ENCODE results near the gene DDX41.

DDX41 gene

DNA sequence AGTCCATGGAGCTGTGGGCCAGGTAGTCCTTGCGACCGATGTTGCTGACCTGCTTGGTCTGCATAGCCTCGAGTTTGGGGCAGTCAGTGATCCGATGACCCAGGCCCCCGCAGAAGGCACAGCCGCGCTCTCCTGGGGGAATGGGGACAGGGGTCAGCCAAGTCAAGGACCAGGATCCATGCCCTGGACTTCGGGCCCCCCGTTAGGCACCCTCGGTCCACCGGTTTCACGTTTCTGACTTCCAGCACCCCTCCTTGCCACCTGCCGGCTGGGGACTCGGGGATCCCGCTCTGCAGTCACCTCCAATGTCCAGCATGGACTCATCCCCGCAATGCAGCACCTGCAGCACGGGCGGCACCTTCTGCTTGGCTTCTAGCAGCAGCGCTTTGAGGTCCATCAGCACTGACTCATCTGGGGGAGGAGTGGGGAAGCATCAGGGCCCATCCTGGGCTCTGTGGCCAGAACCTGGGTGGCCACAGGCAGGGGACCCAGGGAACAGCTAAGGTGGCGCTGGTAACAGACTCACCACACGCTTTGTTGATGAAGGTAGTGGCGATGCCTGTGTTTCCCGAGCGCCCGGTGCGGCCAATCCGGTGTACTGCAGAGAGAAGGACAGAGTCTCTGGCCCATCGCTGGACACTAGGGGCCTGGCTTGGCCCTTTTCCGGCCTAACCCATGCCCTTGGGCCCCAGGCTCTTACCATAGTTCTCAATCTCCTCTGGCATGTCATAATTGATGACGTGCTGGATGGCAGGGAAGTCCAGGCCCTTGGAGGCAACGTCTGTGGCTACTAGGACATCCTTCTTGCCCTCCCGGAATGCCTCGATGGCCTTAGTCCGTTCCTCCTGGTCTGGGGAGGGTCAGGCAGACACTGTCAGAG is 4.7 kb downstream of the DDX41 start:
- TF ChIP-seq, protein P1, sequence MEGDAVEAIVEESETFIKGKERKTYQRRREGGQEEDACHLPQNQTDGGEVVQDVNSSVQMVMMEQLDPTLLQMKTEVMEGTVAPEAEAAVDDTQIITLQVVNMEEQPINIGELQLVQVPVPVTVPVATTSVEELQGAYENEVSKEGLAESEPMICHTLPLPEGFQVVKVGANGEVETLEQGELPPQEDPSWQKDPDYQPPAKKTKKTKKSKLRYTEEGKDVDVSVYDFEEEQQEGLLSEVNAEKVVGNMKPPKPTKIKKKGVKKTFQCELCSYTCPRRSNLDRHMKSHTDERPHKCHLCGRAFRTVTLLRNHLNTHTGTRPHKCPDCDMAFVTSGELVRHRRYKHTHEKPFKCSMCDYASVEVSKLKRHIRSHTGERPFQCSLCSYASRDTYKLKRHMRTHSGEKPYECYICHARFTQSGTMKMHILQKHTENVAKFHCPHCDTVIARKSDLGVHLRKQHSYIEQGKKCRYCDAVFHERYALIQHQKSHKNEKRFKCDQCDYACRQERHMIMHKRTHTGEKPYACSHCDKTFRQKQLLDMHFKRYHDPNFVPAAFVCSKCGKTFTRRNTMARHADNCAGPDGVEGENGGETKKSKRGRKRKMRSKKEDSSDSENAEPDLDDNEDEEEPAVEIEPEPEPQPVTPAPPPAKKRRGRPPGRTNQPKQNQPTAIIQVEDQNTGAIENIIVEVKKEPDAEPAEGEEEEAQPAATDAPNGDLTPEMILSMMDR (IDR thresholded peaks at IDR 0.05; ENCODE audit: low read depth, low read length): no peak
- DNase-seq (ENCODE audit: extremely low read depth, low read depth): no peak

DNA sequence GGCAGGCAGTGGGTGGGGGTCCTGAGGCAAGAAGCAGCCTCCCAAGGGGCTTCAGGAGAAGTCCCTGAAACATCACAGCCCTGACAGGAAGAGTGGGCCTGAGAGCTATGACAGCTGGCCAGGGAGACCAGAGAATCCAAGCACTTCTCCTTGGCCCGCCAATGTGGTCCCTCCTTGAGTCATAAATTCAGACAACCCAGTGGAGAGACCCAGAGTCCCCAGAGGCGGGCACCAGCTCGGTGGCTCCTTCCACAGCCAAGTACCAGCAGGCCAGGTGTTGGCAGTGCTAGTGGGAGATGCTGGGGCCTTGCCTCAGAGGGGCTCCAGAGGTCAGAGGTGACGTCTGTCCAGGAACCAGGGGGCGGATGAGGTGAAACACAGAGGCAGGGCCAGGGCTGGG is 5.6 kb downstream of the DDX41 start:
- TF ChIP-seq, protein P1 (IDR thresholded peaks at IDR 0.05; ENCODE audit: low read depth, low read length): no peak
- DNase-seq (ENCODE audit: extremely low read depth, low read depth): no peak

DNA sequence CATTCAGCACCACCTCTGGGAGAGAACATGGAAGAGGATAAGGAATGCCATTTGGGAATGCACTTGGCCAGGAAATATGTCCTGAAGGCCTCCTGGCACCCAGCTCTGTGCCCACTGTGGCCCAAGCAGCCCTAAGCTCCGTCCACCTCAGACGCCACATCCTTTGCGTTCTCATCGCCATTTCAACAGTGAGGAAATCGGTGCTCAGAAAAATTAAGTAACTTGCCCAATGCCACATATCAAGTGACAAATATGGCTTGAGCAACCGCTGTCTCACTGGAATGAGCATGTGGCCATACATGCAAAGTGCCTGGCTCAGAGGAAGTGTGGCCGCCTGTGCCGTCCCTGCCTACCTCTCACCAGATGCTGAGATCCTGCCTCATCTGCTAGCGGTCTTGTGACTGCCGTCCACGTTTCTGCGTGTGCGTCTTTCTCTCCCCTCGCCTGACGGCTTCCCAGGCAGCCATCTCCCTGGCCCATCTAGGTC is 6.2 kb downstream of the DDX41 start:
- TF ChIP-seq, protein P1 (IDR thresholded peaks at IDR 0.05; ENCODE audit: low read depth, low read length): no peak
- DNase-seq (ENCODE audit: extremely low read depth, low read depth): no peak

DNA sequence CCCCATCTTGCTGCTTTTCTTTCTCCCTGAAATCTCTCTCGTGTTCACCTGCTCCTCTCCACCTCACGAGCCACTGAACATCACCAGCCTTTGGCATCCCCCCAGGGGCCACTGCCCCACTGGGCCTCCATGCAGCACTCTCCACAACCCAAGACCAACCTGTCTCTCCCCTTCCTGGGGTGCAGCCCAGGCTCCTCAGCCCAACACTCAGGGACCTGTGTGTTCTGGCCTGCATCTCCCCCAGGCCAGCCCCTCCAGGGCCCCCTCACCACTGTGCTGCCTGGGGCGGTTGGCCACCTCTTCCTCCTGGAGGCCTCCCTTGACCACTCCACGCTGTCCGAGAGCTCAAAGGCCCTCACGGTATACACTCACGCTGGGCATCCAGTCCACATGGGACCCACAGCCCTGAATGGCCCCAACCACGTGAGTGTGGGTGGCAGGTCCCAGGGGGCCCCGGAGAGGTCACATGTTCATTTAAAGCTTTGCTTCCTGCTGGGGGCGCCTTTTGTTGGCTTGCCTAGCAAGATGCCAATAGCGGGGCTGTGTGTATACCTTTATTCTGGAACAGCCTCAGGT is 6.7 kb downstream of the DDX41 start:
- no peak for DNase-seq (ENCODE audit: extremely low read depth, low read depth)
- TF ChIP-seq, protein P1 (IDR thresholded peaks at IDR 0.05; ENCODE audit: low read depth, low read length): no peak

DNA sequence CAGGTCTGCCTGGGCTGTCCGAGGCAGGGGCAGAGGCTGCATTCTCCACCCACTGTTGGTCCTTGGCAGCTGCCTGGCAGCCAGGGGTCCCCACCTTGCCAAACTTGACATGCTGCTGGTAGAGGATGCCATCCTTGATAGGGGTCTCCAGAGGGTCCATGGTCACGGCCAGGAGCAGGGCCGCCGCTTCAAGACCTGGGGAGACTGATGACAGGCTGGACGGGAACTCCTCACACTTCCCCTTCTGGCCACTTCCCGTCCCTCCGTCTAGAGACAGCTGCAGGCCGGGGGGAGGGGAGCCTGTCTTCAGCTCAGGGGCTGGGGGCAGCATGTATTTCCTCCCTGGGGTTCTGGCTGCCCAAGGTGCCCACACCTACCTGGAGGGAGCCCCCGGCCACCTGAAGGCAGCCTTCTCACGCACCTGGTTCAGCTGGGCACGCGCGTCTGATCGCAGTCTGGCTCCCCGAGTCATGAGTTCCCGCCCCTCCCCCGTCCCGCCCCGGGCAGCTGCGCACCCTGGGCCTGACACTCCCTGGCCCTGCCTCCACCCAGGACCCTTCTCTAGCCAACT is 7.3 kb downstream of the DDX41 start, which contains the start of gene DOK3:
TSS of gene DOK3 (minus strand) at position 446 of the 571 bp plus-strand sequence. CDS start at position 160, 286 bp downstream.
- no peak for DNase-seq (ENCODE audit: extremely low read depth, low read depth)

DNA sequence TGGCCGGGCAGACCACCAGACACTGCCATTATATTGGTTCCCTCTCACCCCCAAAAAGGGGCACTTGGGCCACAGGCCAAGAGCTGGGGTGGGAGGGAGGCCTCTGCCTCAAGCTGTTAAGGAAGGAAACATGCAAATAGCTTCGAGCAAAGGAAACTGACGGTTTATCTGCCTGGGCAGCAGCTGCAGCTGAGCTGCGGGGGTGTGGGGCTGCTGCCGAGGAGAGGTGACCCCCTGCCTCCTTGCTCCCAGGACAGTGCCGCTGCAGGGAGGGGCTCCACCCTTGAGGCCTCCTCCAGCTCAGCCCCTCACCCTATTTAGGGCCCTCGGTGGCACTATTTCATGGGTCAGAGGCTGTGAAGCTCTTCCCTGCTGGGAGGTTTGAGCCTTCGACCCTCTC is 7.9 kb downstream of the DDX41 start:
- TF ChIP-seq, protein P1 (IDR thresholded peaks at IDR 0.05; ENCODE audit: low read depth, low read length): no peak
- no peak for DNase-seq (ENCODE audit: extremely low read depth, low read depth)

More for the DNA sequence above, 7.3 kb downstream of the DDX41 start, which contains the start of gene DOK3:
- TF ChIP-seq, protein P1 (IDR thresholded peaks at IDR 0.05; ENCODE audit: low read depth, low read length): no peak

DNA sequence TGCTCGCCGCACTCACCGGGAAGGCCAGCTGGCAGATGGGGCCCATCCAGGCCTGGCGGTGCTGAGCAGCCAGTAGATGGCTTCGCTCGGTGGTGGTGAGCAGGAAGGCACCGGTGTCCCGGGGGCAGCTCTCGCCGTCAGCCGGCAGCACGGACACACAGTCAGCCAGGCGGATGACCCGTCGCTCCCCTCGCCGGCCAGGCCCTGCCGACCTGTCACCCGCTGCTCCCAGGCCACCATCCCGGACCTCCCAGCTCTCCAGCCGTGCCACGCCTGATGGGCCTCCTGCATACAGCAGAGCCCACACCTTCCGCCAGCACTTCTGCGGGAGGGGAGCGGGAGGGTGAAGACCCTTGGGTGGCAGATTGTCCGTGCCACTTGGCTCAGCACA is 8.5 kb downstream of the DDX41 start:
- DNase-seq (ENCODE audit: extremely low read depth, low read depth): no peak
- TF ChIP-seq, protein P1 (IDR thresholded peaks at IDR 0.05; ENCODE audit: low read depth, low read length): no peak
